PFSK-1 (cell line): Measurements from ENCODE around the gene USP38.

ENCODE experiments used
- POLR2AphosphoS5 ChIP-seq: IDR thresholded peaks from 2 replicates; pipeline ENCODE4 v1.6.1; 2012; ENCODE audit warnings: low read depth, mild to moderate bottlenecking, control low read depth, low read length, moderate library complexity
- REST ChIP-seq, 2 experiments: IDR thresholded peaks; 2 replicates each; pipeline versions ENCODE4 v1.6.1 to v1.8.0; 2011 to 2012; ENCODE audit warnings: low read depth in 2 of 2, low read length in 2 of 2, control low read depth in 1 of 2, inconsistent platforms in 1 of 2, mild to moderate bottlenecking in 1 of 2, moderate library complexity in 1 of 2; ENCODE audit not compliant: insufficient read depth in 1 of 2
- TAF1 ChIP-seq: IDR thresholded peaks from 2 replicates; pipeline ENCODE4 v1.6.1; 2012; ENCODE audit warnings: low read length, control low read depth, borderline replicate concordance; ENCODE audit not compliant: insufficient read depth

- no peak for TF ChIP-seq POLR2AphosphoS5
- TF ChIP-seq REST (IDR thresholded peaks at IDR 0.05; ENCODE audit: insufficient read depth in 1 of 2, low read depth in 2 of 2, low read length in 2 of 2), result no peak
- no peak for TF ChIP-seq TAF1
Observed at GRCh38 chr4:143186649-143187048, 1.9 kb downstream of the USP38 start.
